CD4-positive, CD25-positive, alpha-beta regulatory T cell (primary cell): ENCODE results near the gene FAM210B. TPM values are rescaled to one million over a fixed set of nuclear protein-coding genes. Genes with fewer than 3 reads are reported as not detected.

Experiments
- ATAC-seq, 2 donors: fragments of 150-1000 bp; cut with Tn5 transposase; one replicate each; pipeline ENCODE4 v1.10.0; 2021; ENCODE audit warnings: low read depth in 2 of 2, moderate number of reproducible peaks in 2 of 2, moderate library complexity in 1 of 2
- DNase-seq, 3 donors: peaks; one replicate each; pipeline versions ENCODE4 v3.0.0 to v3.0.0-alpha.2; 2012 to 2022; ENCODE audit warnings: mixed read lengths in 1 of 3
- H3K27ac ChIP-seq: one replicate; pipeline ENCODE4 v1.7.0; 2013; ENCODE audit warnings: mild to moderate bottlenecking, low read length; ENCODE audit not compliant: insufficient read depth, poor library complexity, severe bottlenecking
- H3K27me3 ChIP-seq: one replicate; pipeline ENCODE4 v1.7.0; 2013; ENCODE audit warnings: low read length; ENCODE audit not compliant: control insufficient read depth, insufficient read depth
- H3K36me3 ChIP-seq: one replicate; pipeline ENCODE4 v1.7.0; 2013; ENCODE audit warnings: mild to moderate bottlenecking, low read length, moderate library complexity; ENCODE audit not compliant: control insufficient read depth, insufficient read depth
- H3K4me1 ChIP-seq: 2 replicates; pipeline ENCODE4 v1.7.0; 2013; ENCODE audit warnings: mild to moderate bottlenecking, low read length; ENCODE audit not compliant: insufficient read depth, control insufficient read depth, poor library complexity, severe bottlenecking
- H3K4me3 ChIP-seq: one replicate; pipeline ENCODE4 v1.7.0; 2013; ENCODE audit warnings: low read depth, mild to moderate bottlenecking, low read length, moderate library complexity
- H3K9me3 ChIP-seq, 2 experiments: 1 replicate in 1 of 2; 2 replicates in 1 of 2; pipeline ENCODE4 v1.7.0; 2013; ENCODE audit warnings: low read length in 2 of 2, mild to moderate bottlenecking in 1 of 2, moderate library complexity in 1 of 2; ENCODE audit not compliant: control insufficient read depth in 2 of 2
- H3K27ac Mint-ChIP-seq, 3 donors: one replicate each; pipeline ENCODE4 v1.8.0; 2020 to 2022; ENCODE audit warnings: mild to moderate bottlenecking in 3 of 3, mixed read lengths in 3 of 3, moderate library complexity in 2 of 3
- H3K27me3 Mint-ChIP-seq: one replicate; pipeline ENCODE4 v1.8.0; 2022; ENCODE audit warnings: mild to moderate bottlenecking, mixed read lengths
- H3K36me3 Mint-ChIP-seq: one replicate; pipeline ENCODE4 v1.8.0; 2020; ENCODE audit warnings: mixed read lengths
- H3K4me1 Mint-ChIP-seq, 4 donors: one replicate each; pipeline ENCODE4 v1.8.0; 2020 to 2022; ENCODE audit warnings: mixed read lengths in 4 of 4, mild to moderate bottlenecking in 1 of 4
- H3K4me3 Mint-ChIP-seq, 4 donors: one replicate each; pipeline ENCODE4 v1.8.0; 2020 to 2022; ENCODE audit warnings: mild to moderate bottlenecking in 4 of 4, mixed read lengths in 4 of 4, moderate library complexity in 3 of 4
- H3K9me3 Mint-ChIP-seq, 7 donors: one replicate each; pipeline ENCODE4 v1.8.0; 2020 to 2022; ENCODE audit warnings: mixed read lengths in 7 of 7, mild to moderate bottlenecking in 3 of 7, moderate library complexity in 2 of 7
- polyA plus RNA-seq, 4 donors: library from polyadenylated mRNA; unstranded; fragments of 300-500 nt; fragmentation: Illumina TruSeq; gene quantifications; one replicate each; pipeline ENCODE4 v1.2.3, GENCODE V29; 2021
- total RNA-seq: library from RNA; stranded (reverse); gene quantifications from one replicate; pipeline ENCODE4 v1.2.3, GENCODE V29; 2022

FAM210B gene
- total and polyA plus RNA-seq, 5 donors from 2014 or later = 14.8 to 40.3 (median 35.2) TPM

GRCh38 chr20:56376331-56376730, 17.6 kb downstream of the FAM210B start:
- H3K36me3 ChIP-seq = no peaks in the 10 kb centered on the region
- H3K27me3 ChIP-seq = no peaks in the 10 kb centered on the region
- H3K4me1 ChIP-seq = peaks cover 22% of the 10 kb centered on the region
- peaks cover 14 to 48% (median 23%) of the 10 kb centered on the region in 4 donors for H3K4me1 Mint-ChIP-seq
- H3K27me3 Mint-ChIP-seq = no peaks in the 10 kb centered on the region
- no peak overlapping the region for H3K27ac ChIP-seq
- H3K27ac Mint-ChIP-seq = peak overlapping the region; percentile 22 to 71 (median 30)
- peaks cover 7% of the 10 kb centered on the region for H3K36me3 Mint-ChIP-seq
- H3K9me3 Mint-ChIP-seq = no peaks in the 10 kb centered on the region
- peak overlapping the region; percentile 22 for H3K4me3 ChIP-seq
- no peaks in the 10 kb centered on the region for H3K9me3 ChIP-seq
- no peak overlapping the region for H3K4me3 Mint-ChIP-seq
- DNase-seq (no peak), ATAC-seq (no peak)

GRCh38 chr20:56378386-56378785, 19.6 kb downstream of the FAM210B start:
- Histone ChIP-seq H3K4me3 (no peak overlapping the region), H3K4me1 (peaks cover 12% of the 10 kb centered on the region), H3K27ac (no peak overlapping the region), H3K27me3 (no peaks in the 10 kb centered on the region), H3K9me3 (no peaks in the 10 kb centered on the region), H3K36me3 (no peaks in the 10 kb centered on the region)
- H3K36me3 Mint-ChIP-seq = peaks cover 7% of the 10 kb centered on the region
- H3K27me3 Mint-ChIP-seq = no peaks in the 10 kb centered on the region
- peak overlapping the region in 2 of 3 donors; percentile 15 to 75 for H3K27ac Mint-ChIP-seq
- H3K4me3 Mint-ChIP-seq = no peak overlapping the region
- no peaks in the 10 kb centered on the region for H3K9me3 Mint-ChIP-seq
- DNase-seq (no peak), ATAC-seq (no peak)
- peaks cover 8 to 51% (median 18%) of the 10 kb centered on the region in 4 donors for H3K4me1 Mint-ChIP-seq

GRCh38 chr20:56380375-56380774, 21.6 kb downstream of the FAM210B start:
- Mint-ChIP-seq H3K9me3 (no peaks in the 10 kb centered on the region), H3K27me3 (no peaks in the 10 kb centered on the region), H3K27ac (peak overlapping the region in 1 of 3 donors; percentile 14), H3K4me3 (no peak overlapping the region), H3K4me1 (peaks cover 7 to 50% (median 14%) of the 10 kb centered on the region in 4 donors), H3K36me3 (peaks cover 12% of the 10 kb centered on the region)
- no peak for DNase-seq
- Histone ChIP-seq H3K9me3 (no peaks in the 10 kb centered on the region), H3K4me1 (peaks cover 6% of the 10 kb centered on the region), H3K36me3 (no peaks in the 10 kb centered on the region), H3K27me3 (no peaks in the 10 kb centered on the region), H3K4me3 (no peak overlapping the region), H3K27ac (no peak overlapping the region)
- ATAC-seq = no peak

- H3K4me1 Mint-ChIP-seq = peaks cover 0 to 38% (median 5%) of the 10 kb centered on the region in 4 donors
- H3K4me3 ChIP-seq = no peak overlapping the region
- no peaks in the 10 kb centered on the region for H3K9me3 Mint-ChIP-seq
- H3K27me3 ChIP-seq = no peaks in the 10 kb centered on the region
- DNase-seq (no peak), ATAC-seq (no peak)
- H3K4me1 ChIP-seq = no peaks in the 10 kb centered on the region
- no peak overlapping the region for H3K4me3 Mint-ChIP-seq
- H3K9me3 ChIP-seq = no peaks in the 10 kb centered on the region
- peaks cover 13% of the 10 kb centered on the region for H3K36me3 Mint-ChIP-seq
- H3K36me3 ChIP-seq = peaks cover 5% of the 10 kb centered on the region
- H3K27ac ChIP-seq = no peak overlapping the region
- H3K27ac Mint-ChIP-seq = peak overlapping the region in 1 of 3 donors; percentile 67
- no peaks in the 10 kb centered on the region for H3K27me3 Mint-ChIP-seq
Observed at GRCh38 chr20:56381501-56381900, 22.7 kb downstream of the FAM210B start.

- Mint-ChIP-seq H3K4me3 (no peak overlapping the region), H3K9me3 (no peaks in the 10 kb centered on the region), H3K4me1 (peaks cover 0 to 29% (median 4%) of the 10 kb centered on the region in 4 donors), H3K36me3 (peaks cover 12% of the 10 kb centered on the region), H3K27me3 (no peaks in the 10 kb centered on the region), H3K27ac (peak overlapping the region in 1 of 3 donors; percentile 56)
- ATAC-seq (no peak), DNase-seq (no peak)
- H3K4me3 ChIP-seq = no peak overlapping the region
- no peaks in the 10 kb centered on the region for H3K27me3 ChIP-seq
- H3K27ac ChIP-seq = no peak overlapping the region
- no peaks in the 10 kb centered on the region for H3K4me1 ChIP-seq
- no peaks in the 10 kb centered on the region for H3K9me3 ChIP-seq
- H3K36me3 ChIP-seq = peaks cover 5% of the 10 kb centered on the region
Observed at GRCh38 chr20:56382696-56383095, 23.9 kb downstream of the FAM210B start.

DNA sequence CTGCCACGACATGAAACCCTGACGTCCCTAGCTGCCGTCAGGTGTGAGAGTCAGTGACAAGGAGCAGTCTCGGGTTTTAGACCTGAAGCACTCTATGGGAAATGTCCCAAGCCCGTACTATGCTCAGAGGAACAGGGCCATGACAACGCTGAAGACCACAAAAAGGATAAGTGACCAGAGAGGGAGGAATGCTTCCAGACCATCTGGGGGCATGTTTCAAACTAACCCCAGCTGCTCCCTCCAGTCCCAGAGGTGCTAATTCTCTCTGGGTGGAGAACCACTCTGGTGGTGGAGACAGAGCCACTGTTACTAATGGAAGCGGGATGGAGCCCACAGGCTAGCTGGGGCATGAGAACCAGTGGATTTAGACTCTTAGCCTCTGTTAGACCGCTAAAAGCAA, 24.6 kb downstream of the FAM210B start:
- Histone ChIP-seq H3K27ac (no peak overlapping the region), H3K4me1 (no peaks in the 10 kb centered on the region), H3K27me3 (no peaks in the 10 kb centered on the region), H3K4me3 (no peak overlapping the region), H3K9me3 (no peaks in the 10 kb centered on the region), H3K36me3 (peaks cover 5% of the 10 kb centered on the region)
- no peaks in the 10 kb centered on the region for H3K27me3 Mint-ChIP-seq
- ATAC-seq (no peak), DNase-seq (no peak)
- H3K4me3 Mint-ChIP-seq = no peak overlapping the region
- no peak overlapping the region for H3K27ac Mint-ChIP-seq
- peaks cover 0 to 29% (median 4%) of the 10 kb centered on the region in 4 donors for H3K4me1 Mint-ChIP-seq
- H3K9me3 Mint-ChIP-seq = no peaks in the 10 kb centered on the region
- peaks cover 12% of the 10 kb centered on the region for H3K36me3 Mint-ChIP-seq

- Histone ChIP-seq H3K27me3 (no peaks in the 10 kb centered on the region), H3K36me3 (peaks cover 5% of the 10 kb centered on the region), H3K9me3 (no peaks in the 10 kb centered on the region), H3K4me3 (no peak overlapping the region), H3K4me1 (no peaks in the 10 kb centered on the region), H3K27ac (no peak overlapping the region)
- Mint-ChIP-seq H3K36me3 (peaks cover 13% of the 10 kb centered on the region), H3K27ac (peak overlapping the region in 1 of 3 donors; percentile 38), H3K4me3 (no peak overlapping the region), H3K9me3 (no peaks in the 10 kb centered on the region), H3K4me1 (peaks cover 0 to 23% (median 5%) of the 10 kb centered on the region in 4 donors), H3K27me3 (no peaks in the 10 kb centered on the region)
- no peak for ATAC-seq
- no peak for DNase-seq
Observed at GRCh38 chr20:56385130-56385529, 26.4 kb downstream of the FAM210B start.

- DNase-seq (no peak), ATAC-seq (no peak)
- Mint-ChIP-seq H3K36me3 (peaks cover 13% of the 10 kb centered on the region), H3K27me3 (no peaks in the 10 kb centered on the region), H3K4me3 (peak overlapping the region in 1 of 4 donors; percentile 50), H3K4me1 (peaks cover 0 to 22% (median 8%) of the 10 kb centered on the region in 4 donors), H3K27ac (no peak overlapping the region), H3K9me3 (no peaks in the 10 kb centered on the region)
- Histone ChIP-seq H3K27ac (no peak overlapping the region), H3K4me3 (no peak overlapping the region), H3K27me3 (no peaks in the 10 kb centered on the region), H3K36me3 (peaks cover 5% of the 10 kb centered on the region), H3K4me1 (peaks cover 5% of the 10 kb centered on the region), H3K9me3 (no peaks in the 10 kb centered on the region)
Observed at GRCh38 chr20:56386219-56386618, 27.4 kb downstream of the FAM210B start.
